Jurkat, Clone E6-1 (cell line): ENCODE results near the gene TOP2A.
"Not testable (repeated sequence)": the region's sequence is repeated elsewhere in the genome, so short reads cannot be mapped to it uniquely, and the experiment has no call there.

ENCODE experiments used
- DNase-seq: peaks from one replicate; pipeline ENCODE4 v3.0.0-alpha.2; 2011; ENCODE audit warnings: low read depth, low spot score
- H3K4me3 ChIP-seq: 2 replicates; pipeline ENCODE4 v1.5.1; 2011; ENCODE audit warnings: mild to moderate bottlenecking, low read length, control low read depth, moderate library complexity

Gene TOP2A

DNA sequence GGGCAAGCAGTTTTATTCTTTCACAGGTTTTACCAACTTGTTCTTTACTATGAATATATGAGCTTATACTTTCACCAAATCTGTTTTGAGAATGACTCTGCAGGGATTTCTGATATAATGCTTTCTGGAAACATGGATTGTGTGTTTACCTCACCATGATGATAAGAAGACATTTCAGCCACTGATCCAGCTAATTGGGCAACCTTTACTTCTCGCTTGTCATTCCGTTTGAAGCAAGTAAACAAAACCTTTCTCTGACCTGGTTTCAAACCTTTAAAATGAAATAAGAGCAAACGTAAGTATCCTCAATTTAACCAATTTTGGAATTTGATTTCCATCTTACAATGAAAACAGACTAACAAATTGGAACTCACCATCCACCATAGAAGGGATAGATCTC, 13.7 kb downstream of the TOP2A start:
- no peak for DNase-seq
- H3K4me3 ChIP-seq, result no peak overlapping the region

GRCh38 chr17:40402668-40403067, 15.0 kb downstream of the TOP2A start:
- DNase-seq, result no peak

DNA sequence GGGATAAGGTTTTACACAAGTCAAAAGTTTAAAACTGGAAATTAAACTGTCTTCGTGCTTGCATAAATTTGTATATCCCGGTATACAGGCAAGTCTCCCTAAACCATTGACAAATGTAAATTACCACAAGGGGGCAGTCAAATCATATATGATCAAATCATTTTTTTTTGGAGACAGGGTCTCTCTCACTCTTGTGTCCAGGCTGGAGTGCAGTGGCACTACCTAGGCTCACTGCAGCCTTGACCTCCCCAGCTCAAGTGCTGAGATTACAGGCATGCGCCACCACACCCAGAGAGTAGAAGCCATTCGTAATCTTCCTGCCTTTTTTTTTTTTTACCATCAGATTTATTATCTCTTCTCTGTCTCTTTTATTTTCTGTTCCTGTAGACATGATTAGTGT, 18.5 kb downstream of the TOP2A start:
- peak; percentile 60 for DNase-seq
- no peak overlapping the region for H3K4me3 ChIP-seq

More at GRCh38 chr17:40402668-40403067, 15.0 kb downstream of the TOP2A start:
- no peak overlapping the region for H3K4me3 ChIP-seq

GRCh38 chr17:40386555-40386954, 31.1 kb downstream of the TOP2A start:
- DNase-seq, H3K4me3 ChIP-seq: not testable (repeated sequence)

- H3K4me3 ChIP-seq, result no peak overlapping the region
- no peak for DNase-seq
Measured at GRCh38 chr17:40382251-40382650, 35.4 kb downstream of the TOP2A start.

- no peak overlapping the region for H3K4me3 ChIP-seq
Measured at GRCh38 chr17:40378966-40379365, 38.7 kb downstream of the TOP2A start.

GRCh38 chr17:40377832-40378231, 39.9 kb downstream of the TOP2A start:
- no peak overlapping the region for H3K4me3 ChIP-seq
- no peak for DNase-seq

More at GRCh38 chr17:40378966-40379365, 38.7 kb downstream of the TOP2A start:
- DNase-seq, result no peak

- not testable (repeated sequence) for DNase-seq
Measured at GRCh38 chr17:40376541-40376940, 41.2 kb downstream of the TOP2A start.

GRCh38 chr17:40375786-40376185, 41.9 kb downstream of the TOP2A start:
- not testable (repeated sequence) for DNase-seq, H3K4me3 ChIP-seq

More at GRCh38 chr17:40376541-40376940, 41.2 kb downstream of the TOP2A start:
- H3K4me3 ChIP-seq, result not testable (repeated sequence)

GRCh38 chr17:40374821-40375498, 42.7 kb downstream of the TOP2A start:
- no peak overlapping the region for H3K4me3 ChIP-seq
- no peak for DNase-seq

DNA sequence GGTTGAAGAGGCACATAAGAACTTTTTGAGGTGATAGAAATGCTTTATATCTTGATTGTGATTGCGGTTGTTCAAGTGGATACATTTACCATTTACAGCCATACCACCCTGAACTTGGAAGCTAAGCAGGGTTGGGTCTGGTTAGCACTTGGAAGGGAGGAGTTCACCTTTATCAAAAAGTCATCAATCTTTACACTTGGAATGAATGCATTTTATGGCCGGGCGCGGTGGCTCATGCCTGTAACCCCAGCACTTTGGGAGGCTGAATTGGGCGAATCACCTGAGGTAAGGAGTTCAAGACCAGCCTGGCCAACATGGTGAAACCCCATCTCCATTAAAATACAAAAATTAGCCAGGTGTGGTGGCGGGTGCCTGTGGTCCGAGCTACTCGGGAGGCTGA, 43.7 kb downstream of the TOP2A start:
- no peak for DNase-seq
- H3K4me3 ChIP-seq, result no peak overlapping the region

- DNase-seq, result no peak
- H3K4me3 ChIP-seq, result no peak overlapping the region
Measured at GRCh38 chr17:40373324-40373723, 44.4 kb downstream of the TOP2A start.

DNA sequence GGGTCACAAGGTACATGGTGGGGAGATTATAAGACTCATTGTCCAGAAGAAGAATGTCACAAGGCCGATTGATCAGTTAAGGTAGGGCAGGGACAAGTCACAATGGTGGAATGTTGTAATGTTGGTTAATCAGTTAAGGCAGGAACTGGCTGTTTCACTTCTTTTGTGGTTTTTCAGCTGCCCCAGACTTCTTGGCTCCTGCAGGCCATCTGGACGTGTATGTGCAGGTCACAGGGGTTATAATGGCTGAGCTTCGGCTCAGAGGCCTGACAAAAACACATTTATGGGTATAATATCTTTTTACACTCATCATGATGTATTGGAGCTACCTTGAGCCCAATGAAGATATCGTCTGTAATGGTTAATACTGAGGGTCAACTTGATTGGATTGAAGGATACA, 45.1 kb downstream of the TOP2A start:
- H3K4me3 ChIP-seq, DNase-seq: not testable (repeated sequence)

GRCh38 chr17:40372031-40372430, 45.7 kb downstream of the TOP2A start:
- no peak overlapping the region for H3K4me3 ChIP-seq
- no peak for DNase-seq

DNA sequence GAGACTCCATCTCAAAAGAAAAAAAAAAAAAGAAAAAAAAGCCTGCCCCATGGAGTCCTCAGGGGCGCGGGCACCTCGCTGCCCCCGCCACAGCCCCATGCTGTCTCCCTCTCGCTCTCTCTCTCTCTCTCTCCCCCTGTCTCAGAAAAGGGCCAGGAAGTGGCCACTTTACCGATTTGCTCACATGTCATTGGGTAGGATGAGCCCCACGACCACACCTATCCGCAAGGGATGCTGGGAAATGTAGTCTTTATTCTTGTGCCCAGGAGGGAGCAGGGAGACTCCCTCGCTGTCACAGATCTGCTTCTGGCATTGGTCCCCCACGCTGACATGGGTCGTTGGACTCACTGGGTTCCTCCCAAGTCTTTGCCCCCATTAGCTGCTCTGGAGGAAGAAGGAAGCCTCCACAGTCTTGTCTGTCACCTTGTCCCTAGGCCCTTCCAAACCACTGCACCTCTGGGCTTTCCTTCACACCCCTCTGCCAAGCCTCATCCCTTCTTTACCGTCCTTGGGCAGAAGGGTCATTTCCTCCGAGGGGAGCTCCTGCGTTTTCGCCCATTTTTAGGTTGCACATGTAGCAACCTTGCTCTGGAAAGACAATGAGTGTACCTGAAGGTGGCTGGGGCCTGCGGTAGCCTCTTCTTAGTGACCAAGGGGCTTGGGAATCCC, 46.3 kb downstream of the TOP2A start:
- peak; percentile 91 for DNase-seq
- no peak overlapping the region for H3K4me3 ChIP-seq

- no peak overlapping the region for H3K4me3 ChIP-seq
- no peak for DNase-seq
Measured at GRCh38 chr17:40369923-40370322, 47.8 kb downstream of the TOP2A start.

DNA sequence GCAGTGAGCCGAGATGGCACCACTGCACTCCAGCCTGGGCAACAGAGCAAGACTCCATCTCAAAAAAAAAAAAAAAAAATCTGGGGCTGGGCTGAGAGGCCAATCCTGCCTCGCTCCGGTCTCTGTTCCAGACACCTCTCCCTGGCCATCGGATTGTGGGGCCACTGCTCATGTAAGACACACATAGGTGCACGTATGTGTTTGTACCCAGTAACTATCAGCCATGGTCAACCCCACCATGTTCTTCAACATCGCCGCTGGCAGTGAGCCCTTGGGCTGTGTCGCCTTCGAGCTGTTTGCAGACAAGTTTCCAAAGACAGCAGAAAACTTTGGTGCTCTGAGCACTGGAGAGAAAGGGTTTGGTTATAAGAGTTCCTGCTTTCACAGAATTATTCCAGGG, 50.0 kb downstream of the TOP2A start:
- not testable (repeated sequence) for H3K4me3 ChIP-seq, DNase-seq

GRCh38 chr17:40366861-40367518, 50.7 kb downstream of the TOP2A start:
- H3K4me3 ChIP-seq, result no peak overlapping the region
- DNase-seq, result no peak

GRCh38 chr17:40366076-40366860, 51.4 kb downstream of the TOP2A start:
- DNase-seq, result no peak
- H3K4me3 ChIP-seq, result no peak overlapping the region
